MG63 (cell line): ENCODE data around the gene CCDC122. TPM values are rescaled to one million over a fixed set of nuclear protein-coding genes. Genes with fewer than 3 reads are reported as not detected.

Experiments
- DNase-seq: peaks from one replicate; pipeline ENCODE4 v3.0.0-alpha.2; 2020
- H3K27me3 ChIP-seq: fragments of 250-450 bp; sonication (Bioruptor Pico); 2 replicates; pipeline ENCODE4 v1.5.1; 2020; ENCODE audit warnings: mild to moderate bottlenecking, moderate library complexity
- H3K36me3 ChIP-seq: fragments of 250-450 bp; sonication (Bioruptor Pico); 2 replicates; pipeline ENCODE4 v1.5.1; 2020; ENCODE audit warnings: mild to moderate bottlenecking, moderate library complexity
- H3K4me3 ChIP-seq: fragments of 250-450 bp; sonication (Bioruptor Pico); 2 replicates; pipeline ENCODE4 v1.5.1; 2020; ENCODE audit warnings: mild to moderate bottlenecking, moderate library complexity
- H3K9me3 ChIP-seq: fragments of 250-450 bp; sonication (Bioruptor Pico); 2 replicates; pipeline ENCODE4 v1.5.1; 2020; ENCODE audit warnings: mild to moderate bottlenecking, moderate library complexity
- total RNA-seq: library from RNA; depleted of rRNA; stranded (reverse); fragments of >200 nt; shearing (Covaris generic); gene quantifications from 2 replicates; pipeline ENCODE4 v1.2.3, GENCODE V29; 2014; ENCODE audit warnings: low replicate concordance; rRNA removed

The CCDC122 gene
- total RNA-seq, 1 experiment from 2014 or later = 1.4 TPM

DNA sequence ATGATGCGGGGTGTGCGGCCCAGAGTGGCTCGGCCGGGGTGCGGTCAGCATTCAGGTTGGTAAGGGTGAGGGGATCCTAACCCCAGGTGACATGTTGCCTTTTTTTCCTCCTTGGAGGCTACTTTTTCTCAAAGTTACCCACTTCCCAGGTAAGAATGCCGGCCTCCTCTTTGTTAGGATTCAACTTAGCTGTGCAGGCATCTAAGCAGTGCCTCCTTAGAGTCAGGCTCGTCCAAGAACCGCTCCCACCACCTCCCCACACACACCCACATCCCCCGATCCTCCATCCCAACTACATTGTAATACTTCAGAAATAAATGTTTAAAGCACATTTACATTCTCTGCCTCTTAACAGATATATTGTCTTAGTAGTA, 92.0 kb downstream of the CCDC122 start:
- no peaks in the 10 kb centered on the region for H3K9me3 ChIP-seq
- peak overlapping the region; percentile 62 for H3K4me3 ChIP-seq
- no peaks in the 10 kb centered on the region for H3K36me3 ChIP-seq
- no peak for DNase-seq
- no peaks in the 10 kb centered on the region for H3K27me3 ChIP-seq

DNA sequence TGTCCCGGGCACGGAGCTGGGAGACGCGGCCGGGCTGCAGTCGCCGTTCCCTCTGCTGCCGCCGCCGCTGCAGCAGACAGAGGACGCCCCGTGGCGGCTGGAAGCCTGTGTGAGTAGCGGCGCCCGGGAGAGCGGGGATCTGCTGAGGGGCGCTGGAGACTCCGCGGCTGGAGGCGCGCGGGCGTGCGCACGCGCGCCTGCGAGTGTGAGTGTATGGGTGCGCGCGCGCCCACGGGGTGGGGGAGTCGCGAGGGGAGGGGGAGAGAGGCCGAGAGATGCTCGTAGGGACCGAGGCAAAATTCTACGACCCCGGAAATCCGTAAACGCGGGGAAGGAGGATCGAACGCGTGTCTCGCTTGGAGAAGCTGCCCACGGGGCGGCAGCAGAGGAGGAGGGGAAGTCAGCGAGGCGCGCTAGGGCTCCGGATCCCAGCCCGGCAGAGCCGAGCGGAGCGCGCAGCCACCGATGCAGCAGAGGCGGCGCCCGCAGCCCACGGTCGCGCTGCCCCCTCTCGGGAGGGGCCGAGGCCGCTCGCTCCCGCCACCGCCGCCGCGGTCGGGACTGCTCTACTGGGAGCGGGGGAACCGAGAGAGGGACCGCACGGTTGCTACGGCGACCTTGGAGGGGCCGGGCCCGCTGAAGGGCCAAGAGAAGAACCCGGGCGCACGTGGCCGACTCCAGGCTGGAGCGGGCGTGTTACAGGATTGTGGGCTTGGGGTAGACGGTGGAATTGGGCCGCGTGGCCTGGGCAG, 92.6 kb downstream of the CCDC122 start, which contains the start of gene ENOX1:
TSS of gene ENOX1 (minus strand) at position 207 of the 752 bp plus-strand sequence.
- H3K9me3 ChIP-seq = no peaks in the 10 kb centered on the region
- peak; percentile 69 for DNase-seq
- H3K27me3 ChIP-seq = no peaks in the 10 kb centered on the region
- H3K4me3 ChIP-seq = peak within 1 kb of the TSS; percentile 62
- no peaks in the 10 kb centered on the region for H3K36me3 ChIP-seq

DNA sequence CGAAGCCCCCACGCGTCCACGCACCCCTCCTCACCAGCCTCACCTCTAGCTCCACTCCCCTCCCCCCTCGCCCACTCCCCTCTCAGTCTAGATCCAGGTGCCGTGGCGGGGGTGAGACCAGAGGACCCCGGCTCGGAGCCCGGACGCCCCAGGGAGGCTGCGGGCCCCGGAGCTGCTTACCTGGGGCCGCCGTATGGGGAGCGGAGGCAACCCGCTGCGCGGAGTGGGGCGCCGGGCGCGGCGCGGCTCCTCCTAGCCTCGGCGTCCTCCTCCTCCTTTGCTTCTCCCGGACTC, 93.1 kb downstream of the CCDC122 start:
- H3K36me3 ChIP-seq = no peaks in the 10 kb centered on the region
- H3K27me3 ChIP-seq = no peaks in the 10 kb centered on the region
- no peak for DNase-seq
- peak overlapping the region; percentile 62 for H3K4me3 ChIP-seq
- H3K9me3 ChIP-seq = no peaks in the 10 kb centered on the region

Other genes starting within 250 kb of the CCDC122 start
- 1.5 and 2.4 TPM in 2 replicates for gene ENOX1, start 92.8 kb downstream of the CCDC122 start, total RNA-seq
- gene LACC1, start 164 bp upstream of the CCDC122 start, total RNA-seq = 1.2 and 2.2 TPM in 2 replicates